GM10248 (cell line): Measurements from ENCODE around the gene NOP9.

ENCODE experiments used
- CTCF ChIA-PET: fragments of 300-600 bp; sonication (Branson Sonifier 250); formaldehyde crosslinking; extraction: SDS; loops from one replicate; lab custom pipeline; 2021; ENCODE audit warnings: antibody characterized with exemption; lab: Yijun Ruan, JAX
- POLR2A ChIA-PET: fragments of 350-650 bp; sonication (Branson Sonifier 250); formaldehyde crosslinking; extraction: SDS; loops from one replicate; lab custom pipeline; 2020; ENCODE audit warnings: antibody characterized with exemption; lab: Yijun Ruan, JAX
- DNase-seq: peaks from one replicate; pipeline ENCODE4 v3.0.0; 2012; ENCODE audit errors: extremely low spot score
- TF ChIP-seq, protein P1 (sequence below): IDR thresholded peaks from 2 replicates; pipeline ENCODE4 v1.5.1; 2012; ENCODE audit warnings: mild to moderate bottlenecking, low read depth; ENCODE audit errors: extremely low read depth, missing control alignments, control extremely low read depth

Gene NOP9

DNA sequence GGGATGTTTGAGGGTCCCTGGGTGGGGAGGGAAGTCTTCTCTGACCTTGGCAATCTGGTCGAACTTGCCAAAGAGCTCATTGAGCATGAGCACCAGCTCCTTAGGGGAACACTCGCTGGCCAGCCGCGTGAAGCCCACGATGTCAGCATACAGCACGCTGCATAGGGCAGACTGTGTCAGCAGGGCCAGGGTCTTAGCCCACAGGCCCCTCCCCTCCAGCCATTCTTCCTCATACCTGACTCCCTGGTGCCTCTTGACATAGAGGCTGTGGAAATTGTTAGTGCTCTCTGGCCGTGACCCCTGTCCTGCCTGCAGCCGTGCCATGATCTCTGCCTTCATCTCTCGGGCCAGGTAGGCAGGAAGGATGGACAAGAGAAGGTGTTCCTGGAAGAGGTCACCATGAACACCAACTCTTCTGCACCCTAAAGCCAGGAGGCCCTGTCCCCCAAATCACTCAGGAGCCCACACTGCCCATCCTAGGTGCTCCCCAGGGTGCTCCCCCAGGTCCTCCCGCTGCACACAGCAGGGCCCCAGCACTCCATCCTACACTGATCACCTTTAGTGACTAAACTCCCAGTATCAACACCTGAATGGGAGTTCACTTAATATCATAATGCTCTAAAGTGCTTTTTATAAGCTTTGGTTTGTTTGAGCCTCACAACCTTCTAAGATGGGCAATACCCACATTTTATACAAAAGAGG, 31.5 kb downstream of the NOP9 start:
- no peak for DNase-seq
- ChIA-PET CTCF (interaction anchor here (0.6 to 21.9 kb wide), 12 partner anchors 10 to 248 kb away, joined by 3 to 629 read pairs (median 28); partner anchors contain the start of genes CBLN3, CIDEB, KHNYN and LTB4R), POLR2A (no interaction called here)
- TF ChIP-seq, protein P1, sequence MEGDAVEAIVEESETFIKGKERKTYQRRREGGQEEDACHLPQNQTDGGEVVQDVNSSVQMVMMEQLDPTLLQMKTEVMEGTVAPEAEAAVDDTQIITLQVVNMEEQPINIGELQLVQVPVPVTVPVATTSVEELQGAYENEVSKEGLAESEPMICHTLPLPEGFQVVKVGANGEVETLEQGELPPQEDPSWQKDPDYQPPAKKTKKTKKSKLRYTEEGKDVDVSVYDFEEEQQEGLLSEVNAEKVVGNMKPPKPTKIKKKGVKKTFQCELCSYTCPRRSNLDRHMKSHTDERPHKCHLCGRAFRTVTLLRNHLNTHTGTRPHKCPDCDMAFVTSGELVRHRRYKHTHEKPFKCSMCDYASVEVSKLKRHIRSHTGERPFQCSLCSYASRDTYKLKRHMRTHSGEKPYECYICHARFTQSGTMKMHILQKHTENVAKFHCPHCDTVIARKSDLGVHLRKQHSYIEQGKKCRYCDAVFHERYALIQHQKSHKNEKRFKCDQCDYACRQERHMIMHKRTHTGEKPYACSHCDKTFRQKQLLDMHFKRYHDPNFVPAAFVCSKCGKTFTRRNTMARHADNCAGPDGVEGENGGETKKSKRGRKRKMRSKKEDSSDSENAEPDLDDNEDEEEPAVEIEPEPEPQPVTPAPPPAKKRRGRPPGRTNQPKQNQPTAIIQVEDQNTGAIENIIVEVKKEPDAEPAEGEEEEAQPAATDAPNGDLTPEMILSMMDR = no peak

DNA sequence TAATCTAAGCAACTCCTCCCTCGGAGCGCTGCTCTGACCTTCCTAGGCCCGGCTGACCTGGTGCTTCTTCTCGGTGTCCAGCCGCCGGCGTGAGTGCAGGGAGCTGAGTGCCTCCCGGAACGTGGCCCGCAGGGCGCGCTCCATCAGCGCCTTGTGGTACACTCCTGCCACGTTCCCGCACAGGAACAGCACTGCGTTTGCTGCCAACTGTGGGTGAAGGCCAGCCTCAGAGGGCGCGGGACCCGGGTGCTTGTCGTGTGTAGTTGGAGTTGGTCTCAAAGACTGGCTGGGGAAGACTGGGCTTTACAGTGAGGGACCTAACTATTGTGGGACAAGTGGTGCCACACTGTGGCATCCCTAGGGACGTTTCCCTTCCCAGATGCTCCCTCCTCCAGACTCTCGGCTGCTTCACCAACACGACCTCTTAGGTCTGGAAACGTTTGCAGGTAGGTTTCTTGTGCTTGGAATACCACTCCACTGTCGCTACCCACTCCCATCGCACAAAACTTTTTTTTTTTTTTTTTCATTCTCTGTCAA, 32.1 kb downstream of the NOP9 start:
- no peak for DNase-seq
- CTCF ChIA-PET = interaction anchor here (0.6 to 21.9 kb wide), 20 partner anchors 9 to 274 kb away, joined by 3 to 629 read pairs (median 18); partner anchors contain the start of genes CBLN3, CIDEB, KHNYN and LTB4R
- POLR2A ChIA-PET = no interaction called here
- TF ChIP-seq, protein P1 = no peak

DNA sequence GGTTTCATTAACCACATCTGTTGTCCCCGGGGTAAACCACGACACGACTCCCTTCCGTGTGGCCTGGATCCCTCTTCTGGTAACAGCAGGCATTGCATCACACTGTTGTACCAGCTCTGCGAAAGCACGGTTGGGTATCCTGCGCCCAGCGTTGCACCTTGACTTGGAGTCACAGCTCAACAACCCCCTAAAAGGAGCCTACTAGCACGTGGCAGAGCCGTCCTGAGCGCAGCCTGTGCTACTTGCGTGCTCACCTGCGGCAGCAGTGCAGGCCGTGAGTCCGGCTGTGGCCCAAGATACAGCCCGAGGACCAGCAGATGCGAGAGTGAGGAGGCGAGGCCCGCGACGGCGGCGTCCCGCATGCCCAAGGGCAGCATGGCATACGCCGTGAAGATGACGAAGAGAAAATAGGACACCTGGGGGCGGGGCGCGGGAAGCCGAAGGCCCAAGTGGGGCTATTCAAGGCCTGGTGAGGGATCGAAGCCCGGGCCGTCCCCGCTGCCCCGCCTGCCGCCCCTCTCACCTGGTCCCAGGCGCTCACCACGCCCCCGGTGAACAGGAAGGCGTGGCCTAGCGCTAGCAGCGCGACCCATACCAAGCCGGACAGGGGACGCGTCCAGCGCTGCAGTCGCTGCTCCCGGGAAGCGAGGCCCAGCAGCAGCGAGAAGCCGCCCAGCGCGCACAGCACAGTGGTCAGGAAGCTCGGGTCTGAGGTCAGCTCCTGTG, 32.8 kb downstream of the NOP9 start:
- ChIA-PET POLR2A (interaction anchor here (0.9 to 1.4 kb wide), 3 partner anchors 97 to 105 kb away, joined by 3 to 10 read pairs (median 3); partner anchors contain the start of genes CBLN3 and KHNYN), CTCF (interaction anchor here (0.7 to 21.9 kb wide), 29 partner anchors 9 to 274 kb away, joined by 3 to 629 read pairs (median 14); partner anchors contain the start of genes CBLN3, CIDEB, KHNYN and LTB4R)
- TF ChIP-seq, protein P1 = peak; percentile 73
- DNase-seq = peak; percentile 91

DNA sequence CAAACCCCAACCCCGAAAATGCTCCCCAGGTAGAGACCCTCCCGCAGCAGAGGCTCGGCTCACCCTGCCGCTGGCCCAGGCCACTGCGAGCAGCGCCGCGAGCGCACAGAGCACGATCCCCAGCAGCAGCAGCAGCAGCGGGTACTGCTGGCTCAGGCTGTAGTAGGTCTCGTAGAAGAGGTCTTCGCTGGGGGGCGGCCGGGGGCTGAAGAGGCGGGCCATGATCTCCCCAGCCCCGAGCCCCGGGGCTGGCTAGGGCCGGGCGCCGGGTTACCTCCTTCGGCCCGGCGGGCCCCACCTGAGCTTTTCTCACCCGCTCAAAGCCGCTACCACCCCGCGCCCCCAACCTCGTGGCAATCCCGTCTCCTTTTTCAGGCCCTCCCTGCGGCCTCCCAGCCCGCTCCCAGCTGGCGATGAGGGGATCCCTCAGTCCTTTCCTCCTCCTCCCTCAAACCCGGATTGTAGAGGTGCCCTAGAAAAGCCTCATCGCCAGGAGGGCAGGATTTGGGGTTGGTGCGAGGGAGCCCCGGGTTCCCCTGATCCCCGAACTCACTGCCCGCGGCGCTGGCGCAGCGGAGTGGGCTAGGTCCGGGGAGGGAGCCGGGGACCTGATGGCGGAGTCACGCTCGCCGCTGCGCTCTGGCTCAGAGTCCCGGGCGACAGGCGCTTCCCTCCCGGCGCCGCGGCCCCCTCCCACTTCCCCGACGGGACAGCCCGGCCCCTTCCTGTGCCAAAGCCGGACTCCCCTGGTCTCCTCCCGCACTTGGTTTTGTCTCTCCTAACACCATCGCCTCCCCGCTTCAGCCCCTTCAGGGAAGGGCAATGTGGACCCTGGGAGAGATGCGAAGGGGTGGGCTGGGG, 35.0 kb downstream of the NOP9 start, which contains the start of gene ADCY4:
TSS of gene ADCY4 (minus strand) at position 641 of the 861 bp plus-strand sequence. CDS start at position 222, 419 bp downstream.
- POLR2A ChIA-PET = interaction anchor here (0.6 kb wide), 1 partner anchor 68 kb away, joined by 5 read pairs; no protein-coding TSS in a partner anchor
- CTCF ChIA-PET = interaction anchor here (1.1 to 21.9 kb wide), 17 partner anchors 11 to 125 kb away, joined by 3 to 629 read pairs (median 17); partner anchors contain the start of genes CBLN3, CIDEB, KHNYN and LTB4R
- TF ChIP-seq, protein P1 = no peak
- no peak for DNase-seq

DNA sequence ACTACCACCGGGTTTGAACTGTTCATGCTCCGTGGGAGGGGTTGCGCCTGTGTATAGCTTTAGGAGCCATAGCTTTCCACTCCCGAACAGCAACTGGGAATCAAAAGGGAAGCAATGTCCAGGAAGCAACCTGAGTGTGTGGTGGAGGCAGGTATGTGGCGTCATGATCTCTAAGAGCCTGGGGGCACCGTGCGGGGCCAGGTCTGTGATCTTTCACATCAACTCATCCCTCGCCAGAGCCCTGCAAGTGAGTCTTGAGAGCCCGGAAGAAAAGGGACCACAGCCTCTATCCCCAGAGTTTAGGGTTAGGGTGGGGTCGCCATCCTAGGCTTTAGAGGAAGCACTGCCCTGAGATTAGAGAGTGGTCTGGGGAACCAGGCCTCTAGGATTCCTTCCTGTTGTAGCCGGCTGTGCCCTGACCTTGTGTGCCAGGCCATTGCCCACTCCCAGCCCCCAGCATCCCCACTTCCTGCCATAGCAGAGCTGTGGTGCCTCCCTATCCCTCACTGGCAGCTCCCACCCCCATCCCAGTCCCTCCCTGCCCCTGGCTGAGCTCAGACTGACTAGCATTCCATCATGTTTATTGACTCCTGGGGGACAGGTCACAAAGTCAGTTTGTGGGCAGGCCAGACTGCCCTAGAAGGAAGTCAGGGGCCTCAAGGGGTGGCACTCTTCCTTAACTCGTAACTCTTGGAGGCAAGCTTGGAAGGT, 36.0 kb downstream of the NOP9 start:
- POLR2A ChIA-PET = no interaction called here
- TF ChIP-seq, protein P1 = no peak
- DNase-seq = no peak
- CTCF ChIA-PET = interaction anchor here (0.9 to 21.9 kb wide), 8 partner anchors 8 to 106 kb away, joined by 3 to 629 read pairs (median 7); partner anchors contain the start of genes CBLN3, CIDEB, KHNYN and SDR39U1
